HAP-1 (cell line): ENCODE measurements around the gene CCDC89.
A peak's percentile ranks its signal among the peaks of the same experiment; 100 is the strongest.
"Not testable (repeated sequence)": the region's sequence is repeated elsewhere in the genome, so short reads cannot be mapped to it uniquely, and the experiment has no call there.

Experiments
- DNase-seq, 2 experiments: peaks; one replicate each; pipeline ENCODE4 v3.0.0-alpha.2; 2016 to 2020; ENCODE audit warnings: low spot score in 2 of 2
- H3K27me3 ChIP-seq: fragments of 250-450 bp; sonication (Bioruptor Pico); 2 replicates; pipeline ENCODE4 v1.5.1; 2020; ENCODE audit warnings: low read depth, mild to moderate bottlenecking, moderate library complexity
- H3K36me3 ChIP-seq: fragments of 250-450 bp; sonication (Bioruptor Pico); replicated peaks from 2 replicates; pipeline ENCODE4 v1.5.1; 2020; ENCODE audit warnings: mild to moderate bottlenecking
- H3K4me1 ChIP-seq: fragments of 250-450 bp; sonication (Bioruptor Pico); 2 replicates; pipeline ENCODE4 v1.5.1; 2020; ENCODE audit warnings: mild to moderate bottlenecking
- H3K4me3 ChIP-seq: fragments of 250-450 bp; sonication (Bioruptor Pico); 2 replicates; pipeline ENCODE4 v1.5.1; 2020; ENCODE audit warnings: mild to moderate bottlenecking, moderate library complexity
- H3K9me3 ChIP-seq: fragments of 250-450 bp; sonication (Bioruptor Pico); 2 replicates; pipeline ENCODE4 v1.5.1; 2020; ENCODE audit warnings: mild to moderate bottlenecking, moderate library complexity
- in situ Hi-C: fragments of 300-500 bp; cut with MboI; formaldehyde crosslinking; loops from 3 replicates; pipeline ENCODE4 v1.14.3; 2020; ENCODE audit warnings: low sequenced_read_pairs, inconsistent platforms, mixed read lengths

CCDC89 gene

DNA sequence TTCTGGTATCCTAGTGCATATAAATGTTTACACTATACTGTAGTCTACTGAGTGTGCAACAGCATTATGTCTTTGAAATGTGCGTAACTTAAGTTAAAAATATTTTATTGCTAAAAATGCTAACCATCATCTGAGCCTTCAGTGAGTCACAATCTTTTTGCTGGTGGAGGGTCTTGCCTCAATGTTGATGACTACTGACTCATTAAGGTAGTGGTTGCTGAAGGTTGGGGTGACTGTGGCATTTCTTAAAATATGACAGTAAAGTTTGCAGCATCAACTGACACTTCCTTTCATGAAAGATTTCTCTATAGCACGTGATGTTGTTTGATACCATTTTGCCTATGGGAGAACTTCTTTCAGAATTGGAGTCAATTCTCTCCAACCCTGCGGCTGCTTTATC is 12.6 kb downstream of the CCDC89 start:
- Histone ChIP-seq H3K27me3 (no peaks in the 10 kb centered on the region), H3K9me3 (no peaks in the 10 kb centered on the region; the same call in 1 of the 2 replicates), H3K4me1 (no peaks in the 10 kb centered on the region), H3K4me3 (no peak overlapping the region), H3K36me3 (no peaks in the 10 kb centered on the region)
- no peak for DNase-seq
- in situ Hi-C loops: no loop called here

GRCh38 chr11:85672105-85672902 is 13.7 kb downstream of the CCDC89 start:
- no peaks in the 10 kb centered on the region for H3K4me1 ChIP-seq
- no peak for DNase-seq

GRCh38 chr11:85670949-85671663 is 14.9 kb downstream of the CCDC89 start:
- H3K27me3 ChIP-seq, H3K36me3 ChIP-seq, H3K4me3 ChIP-seq, in situ Hi-C loops, DNase-seq, H3K4me1 ChIP-seq, H3K9me3 ChIP-seq: not testable (repeated sequence)

More at GRCh38 chr11:85672105-85672902, 13.7 kb downstream of the CCDC89 start:
- Histone ChIP-seq H3K4me3 (no peak overlapping the region), H3K9me3 (no peaks in the 10 kb centered on the region; the same call in 1 of the 2 replicates), H3K36me3 (no peaks in the 10 kb centered on the region), H3K27me3 (no peaks in the 10 kb centered on the region)
- in situ Hi-C loops: no loop called here

GRCh38 chr11:85668157-85668556 is 17.8 kb downstream of the CCDC89 start:
- Histone ChIP-seq H3K9me3 (no peaks in the 10 kb centered on the region; the same call in 1 of the 2 replicates), H3K36me3 (0 out of 2 replicates have a peak, but pooled peaks cover 2% of the 10 kb centered on the region), H3K4me3 (no peak overlapping the region), H3K27me3 (no peaks in the 10 kb centered on the region), H3K4me1 (peaks cover 6% of the 10 kb centered on the region)
- no peak for DNase-seq
- in situ Hi-C loops: no loop called here

DNA sequence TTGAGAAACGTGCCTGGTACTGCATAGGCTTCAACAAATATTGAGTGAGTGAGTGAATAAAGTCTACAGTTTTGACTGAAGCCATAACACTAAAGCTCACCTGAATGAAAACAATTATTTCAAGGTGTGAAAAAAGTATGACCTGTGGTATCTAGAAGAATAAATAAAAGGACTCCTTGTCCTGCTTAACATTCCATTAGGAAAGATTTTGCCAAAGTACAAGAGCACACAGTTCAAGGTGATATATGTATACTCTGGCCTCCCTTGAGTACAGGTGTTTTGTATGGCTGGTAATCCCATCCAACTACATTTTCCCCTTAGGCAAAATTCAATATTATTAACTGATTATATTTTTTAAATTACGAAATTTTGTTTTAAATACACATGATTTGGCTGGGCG is 19.3 kb downstream of the CCDC89 start:
- Histone ChIP-seq H3K36me3 (peaks cover 13% of the 10 kb centered on the region), H3K4me1 (peaks cover 6% of the 10 kb centered on the region), H3K4me3 (no peak overlapping the region), H3K27me3 (no peaks in the 10 kb centered on the region), H3K9me3 (no peaks in the 10 kb centered on the region; the same call in 1 of the 2 replicates)
- in situ Hi-C loops: no loop called here
- DNase-seq: no peak

DNA sequence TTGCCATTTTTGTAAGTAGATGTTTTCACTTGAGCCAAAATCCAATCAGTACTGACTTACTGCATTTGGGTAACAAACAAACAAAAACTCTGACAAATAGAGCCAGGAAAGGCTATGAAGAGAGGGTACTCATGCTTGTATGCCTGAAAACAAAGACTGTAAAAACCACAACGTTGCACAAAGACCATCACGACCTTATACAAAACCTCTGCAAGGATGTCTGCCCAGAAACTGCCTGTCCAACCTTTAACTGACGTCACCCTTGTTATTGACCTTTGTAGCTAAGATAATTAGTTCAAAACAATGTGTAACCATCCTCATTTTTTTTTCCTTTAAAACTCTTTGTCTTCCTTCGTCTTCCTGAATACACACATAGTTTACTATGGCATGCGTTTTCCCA is 20.3 kb downstream of the CCDC89 start:
- Histone ChIP-seq H3K4me1 (peaks cover 7% of the 10 kb centered on the region), H3K9me3 (no peaks in the 10 kb centered on the region), H3K4me3 (no peak overlapping the region; the same call in 1 of the 2 replicates), H3K36me3 (peaks cover 13% of the 10 kb centered on the region), H3K27me3 (no peaks in the 10 kb centered on the region)
- in situ Hi-C loops: no loop called here
- DNase-seq: no peak

- Histone ChIP-seq H3K36me3 (peaks cover 21% of the 10 kb centered on the region), H3K4me3 (peak within 1 kb of the TSS; percentile 84), H3K27me3 (no peaks in the 10 kb centered on the region), H3K9me3 (no peaks in the 10 kb centered on the region), H3K4me1 (peaks cover 16% of the 10 kb centered on the region)
- DNase-seq: peak; percentile 95 to 96
- in situ Hi-C loops: no loop called here
Observed at GRCh38 chr11:85664615-85665481, 21.1 kb downstream of the CCDC89 start, which contains the start of gene CREBZF. TSS of gene CREBZF (minus strand) at chr11:85665129. CDS start at chr11:85664875, 254 bp downstream.

DNA sequence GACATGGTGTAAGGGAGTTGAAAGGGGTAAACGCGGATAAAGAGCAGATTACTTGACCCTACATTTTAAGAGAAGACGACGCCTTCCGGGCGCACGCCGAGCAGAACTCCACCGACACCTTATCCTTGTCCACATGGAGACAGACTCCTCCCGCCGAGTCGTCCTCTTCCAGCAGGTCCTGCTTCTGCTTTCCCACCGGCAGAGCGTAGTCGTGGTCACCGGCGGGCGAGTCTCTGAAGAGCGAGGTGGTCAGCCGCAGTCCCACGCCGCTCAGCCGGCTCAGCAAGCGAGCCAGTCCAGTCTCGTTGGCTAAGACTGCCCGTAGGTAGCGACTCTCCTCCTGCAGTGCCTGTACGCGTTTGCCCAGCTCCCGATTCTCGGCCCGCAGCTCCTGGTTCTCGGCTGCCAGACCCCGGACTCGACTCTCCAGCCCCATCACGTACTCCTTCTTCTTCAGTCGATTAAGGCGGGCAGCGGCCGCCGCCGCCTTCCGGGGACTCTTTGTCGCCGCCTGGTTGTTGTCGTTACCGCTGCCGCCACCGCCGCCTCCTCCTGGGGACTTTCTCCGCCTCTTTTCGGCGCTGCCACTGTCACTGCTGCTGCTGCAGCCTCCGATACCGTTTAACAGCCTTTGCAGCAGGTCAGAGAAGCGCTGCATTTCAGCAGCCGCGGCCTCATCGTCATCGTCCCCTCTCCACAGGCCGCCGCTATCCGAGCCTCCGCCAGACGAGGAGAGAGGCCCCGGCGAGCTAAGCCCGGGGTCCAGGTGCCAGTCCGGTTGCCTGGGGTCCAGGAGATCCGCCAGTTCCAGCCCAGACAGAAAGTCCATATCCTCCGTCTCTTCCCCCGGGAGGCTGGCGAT is 22.0 kb downstream of the CCDC89 start:
- Histone ChIP-seq H3K4me3 (peak overlapping the region; percentile 84), H3K4me1 (peaks cover 19% of the 10 kb centered on the region), H3K36me3 (peaks cover 30% of the 10 kb centered on the region), H3K27me3 (no peaks in the 10 kb centered on the region), H3K9me3 (no peaks in the 10 kb centered on the region)
- peak; percentile 63 to 81 for DNase-seq
- in situ Hi-C loops: no loop called here

DNA sequence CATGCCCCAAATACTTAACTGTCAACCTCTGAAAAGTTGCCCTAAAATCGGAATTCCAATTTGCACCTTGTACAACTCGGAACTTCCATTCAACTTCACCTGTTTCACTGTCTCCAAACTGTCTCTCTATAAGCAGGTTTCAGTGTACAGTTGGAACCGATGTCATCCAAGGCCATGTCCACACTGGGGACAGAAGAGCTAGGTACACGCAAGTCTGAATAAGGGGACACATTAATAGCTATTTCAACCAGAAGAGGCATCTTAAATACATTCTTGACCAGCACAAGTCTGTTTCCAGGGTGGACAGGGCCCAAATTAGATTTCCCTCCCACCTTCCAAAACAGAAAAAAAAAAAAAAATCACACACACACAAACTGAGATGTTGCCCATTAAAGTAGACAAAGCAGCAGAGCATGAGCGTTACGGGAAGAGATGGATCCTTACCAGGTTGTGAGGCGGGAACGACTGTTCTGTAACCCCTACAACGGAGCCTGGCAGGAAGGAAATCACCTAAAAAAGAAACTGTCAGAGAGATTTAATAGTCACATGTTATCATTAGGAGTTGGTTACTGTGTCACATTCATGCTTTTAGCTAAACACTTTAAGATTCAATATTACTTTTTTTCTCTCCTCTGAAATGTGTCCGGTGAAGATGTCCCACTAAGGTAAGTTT is 22.8 kb downstream of the CCDC89 start:
- Histone ChIP-seq H3K4me1 (peaks cover 19% of the 10 kb centered on the region), H3K27me3 (no peaks in the 10 kb centered on the region), H3K4me3 (peak overlapping the region; percentile 84), H3K36me3 (peaks cover 38% of the 10 kb centered on the region), H3K9me3 (no peaks in the 10 kb centered on the region)
- in situ Hi-C loops: no loop called here
- peak in 1 of 2 experiments; percentile 19 for DNase-seq

DNA sequence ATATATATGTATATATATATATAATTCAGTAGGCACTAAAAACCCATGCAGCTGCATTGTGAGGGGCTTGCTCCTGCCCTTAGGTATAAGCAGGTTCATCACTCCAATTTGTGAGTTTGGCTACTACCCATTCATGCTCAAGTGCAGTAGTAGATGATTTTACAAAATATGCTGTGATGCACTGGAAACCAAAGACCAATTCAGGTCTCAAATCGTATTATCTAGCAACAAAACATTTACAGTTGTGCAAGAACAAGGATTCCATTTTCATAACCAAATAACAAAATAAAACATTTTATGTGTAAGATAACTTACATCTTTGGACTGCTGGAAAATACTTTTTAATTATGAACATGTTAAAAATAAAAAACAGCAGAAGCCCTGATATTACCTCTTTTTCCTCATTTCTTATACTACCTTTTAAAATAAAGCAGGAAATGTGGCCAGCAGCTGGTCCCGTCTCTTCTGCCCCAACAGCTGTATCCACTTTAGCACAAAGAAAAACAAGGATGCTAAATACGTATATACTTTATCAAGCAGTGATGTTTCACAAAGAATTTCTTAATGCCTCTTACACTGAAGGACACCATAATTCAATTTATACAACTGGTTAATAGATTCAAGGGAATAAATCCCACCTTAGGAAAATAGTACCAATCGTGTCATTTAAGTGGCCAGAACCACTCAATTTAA is 23.9 kb downstream of the CCDC89 start:
- Histone ChIP-seq H3K9me3 (no peaks in the 10 kb centered on the region), H3K4me1 (peaks cover 19% of the 10 kb centered on the region), H3K36me3 (peaks cover 49% of the 10 kb centered on the region), H3K4me3 (peak overlapping the region; percentile 84), H3K27me3 (no peaks in the 10 kb centered on the region)
- DNase-seq: no peak
- in situ Hi-C loops: no loop called here

- Histone ChIP-seq H3K4me3 (no peak overlapping the region), H3K36me3 (peaks cover 69% of the 10 kb centered on the region), H3K9me3 (no peaks in the 10 kb centered on the region), H3K27me3 (no peaks in the 10 kb centered on the region), H3K4me1 (peaks cover 13% of the 10 kb centered on the region)
- in situ Hi-C loops: no loop called here
- DNase-seq: no peak
Observed at GRCh38 chr11:85658180-85658579, 27.8 kb downstream of the CCDC89 start.

GRCh38 chr11:85656777-85657176 is 29.2 kb downstream of the CCDC89 start:
- Histone ChIP-seq H3K9me3 (no peaks in the 10 kb centered on the region), H3K4me1 (peaks cover 13% of the 10 kb centered on the region), H3K27me3 (no peaks in the 10 kb centered on the region), H3K36me3 (peaks cover 59% of the 10 kb centered on the region), H3K4me3 (no peak overlapping the region)
- no peak for DNase-seq
- in situ Hi-C loops: no loop called here
